ENCODE results near the gene SYNDIG1. TPM values are rescaled to one million over a fixed set of nuclear protein-coding genes. Genes with fewer than 3 reads are reported as not detected.
A peak's percentile ranks its signal among the peaks of the same experiment; 100 is the strongest.
"Not testable (repeated sequence)": the region's sequence is repeated elsewhere in the genome, so short reads cannot be mapped to it uniquely, and the experiment has no call there.

SYNDIG1 gene
- total RNA-seq, 6 donors from 2014 or later: 0.30 to 0.37 (median 0.34) TPM; not detected in 3

- Histone ChIP-seq H3K27me3 (no peaks in the 10 kb centered on the region), H3K9me3 (no peaks in the 10 kb centered on the region), H3K36me3 (no peaks in the 10 kb centered on the region), H3K4me3 (no peak overlapping the region), H3K4me1 (no peaks in the 10 kb centered on the region), H3K27ac (no peak overlapping the region)
- no peak for TF ChIP-seq CTCF (IDR thresholded peaks at IDR 0.05)
- no peak for TF ChIP-seq EP300 (IDR thresholded peaks at IDR 0.05)
- TF ChIP-seq POLR2AphosphoS5 (IDR thresholded peaks at IDR 0.05): no peak
- no peak for TF ChIP-seq POLR2A (IDR thresholded peaks at IDR 0.05)
- DNase-seq: no peak
- no peak for ATAC-seq (ENCODE audit: low FRiP score in 2 of 2)
- WGBS, 2 donors: 54 to 58% methylated on average over 2 to 3 of the region's 3 CpGs
These were observed 36.7 kb downstream of the SYNDIG1 start for GRCh38 chr20:24506146-24506545.

GRCh38 chr20:24506696-24507095, 37.3 kb downstream of the SYNDIG1 start:
- ATAC-seq (ENCODE audit: low FRiP score in 2 of 2): no peak

GRCh38 chr20:24507182-24507853, 37.9 kb downstream of the SYNDIG1 start:
- Histone ChIP-seq H3K36me3 (no peaks in the 10 kb centered on the region), H3K4me1 (no peaks in the 10 kb centered on the region), H3K9me3 (no peaks in the 10 kb centered on the region), H3K27me3 (no peaks in the 10 kb centered on the region), H3K27ac (no peak overlapping the region), H3K4me3 (no peak overlapping the region)
- TF ChIP-seq CTCF (IDR thresholded peaks at IDR 0.05) (no peak), POLR2AphosphoS5 (IDR thresholded peaks at IDR 0.05) (no peak), EP300 (IDR thresholded peaks at IDR 0.05) (no peak), POLR2A (IDR thresholded peaks at IDR 0.05) (no peak)
- ATAC-seq (ENCODE audit: low FRiP score in 2 of 2): peak in 1 of 2 donors; percentile 9
- DNase-seq: peak in 1 of 2 donors; percentile 36
- WGBS, 2 donors: 60 to 62% methylated on average over 7 to 10 of the region's 11 CpGs

More at GRCh38 chr20:24506696-24507095, 37.3 kb downstream of the SYNDIG1 start:
- TF ChIP-seq EP300 (IDR thresholded peaks at IDR 0.05): no peak
- TF ChIP-seq POLR2A (IDR thresholded peaks at IDR 0.05): no peak
- TF ChIP-seq POLR2AphosphoS5 (IDR thresholded peaks at IDR 0.05): no peak
- no peak for TF ChIP-seq CTCF (IDR thresholded peaks at IDR 0.05)
- H3K4me3 ChIP-seq: no peak overlapping the region
- H3K36me3 ChIP-seq: no peaks in the 10 kb centered on the region
- no peaks in the 10 kb centered on the region for H3K4me1 ChIP-seq
- WGBS, 2 donors: 80 to 81% methylated on average over 5 of the region's 5 CpGs
- H3K27me3 ChIP-seq: no peaks in the 10 kb centered on the region
- no peak for DNase-seq
- no peak overlapping the region for H3K27ac ChIP-seq
- no peaks in the 10 kb centered on the region for H3K9me3 ChIP-seq

- not testable (repeated sequence) for H3K4me3 ChIP-seq; H3K36me3 ChIP-seq; H3K9me3 ChIP-seq; ATAC-seq (ENCODE audit: low FRiP score in 2 of 2); H3K4me1 ChIP-seq; H3K27me3 ChIP-seq; H3K27ac ChIP-seq
- DNase-seq: peak in 1 of 2 donors; percentile 34
- 54 to 72% methylated on average over 11 of the region's 11 CpGs for WGBS, 2 donors
These were observed 43.0 kb downstream of the SYNDIG1 start for GRCh38 chr20:24512441-24512840.

- H3K27me3 ChIP-seq: no peaks in the 10 kb centered on the region
- H3K36me3 ChIP-seq: no peaks in the 10 kb centered on the region
- no peaks in the 10 kb centered on the region for H3K4me1 ChIP-seq
- WGBS, 2 donors: 67 to 80% methylated on average over 6 of the region's 6 CpGs
- H3K4me3 ChIP-seq: no peak overlapping the region
- ATAC-seq (ENCODE audit: low FRiP score in 2 of 2) (no peak), DNase-seq (no peak)
- TF ChIP-seq CTCF (IDR thresholded peaks at IDR 0.05) (no peak), POLR2A (IDR thresholded peaks at IDR 0.05) (no peak)
- H3K9me3 ChIP-seq: no peaks in the 10 kb centered on the region
- no peak overlapping the region for H3K27ac ChIP-seq
These were observed 49.1 kb downstream of the SYNDIG1 start for GRCh38 chr20:24518515-24518914.
